GM12875 (cell line): ENCODE measurements around the gene GPATCH8.
"Not testable (repeated sequence)": the region's sequence is repeated elsewhere in the genome, so short reads cannot be mapped to it uniquely, and the experiment has no call there.

Experiments used
- H3K4me3 ChIP-seq: one replicate; pipeline ENCODE4 v1.5.1; 2011; ENCODE audit warnings: low read depth, low read length, control low read depth
- CTCF ChIP-seq: IDR thresholded peaks from 2 replicates; pipeline ENCODE4 v1.5.1; 2011; ENCODE audit warnings: low read depth, mild to moderate bottlenecking, control low read depth, inconsistent platforms, low read length, moderate library complexity, borderline replicate concordance; ENCODE audit not compliant: insufficient read depth

Gene GPATCH8

GRCh38 chr17:44523672-44523972, 20.4 kb upstream of the GPATCH8 start:
- TF ChIP-seq CTCF, result no peak
- H3K4me3 ChIP-seq, result no peak overlapping the region

- H3K4me3 ChIP-seq, result no peak overlapping the region
- peak; percentile 82 for TF ChIP-seq CTCF
These were observed 19.9 kb upstream of the GPATCH8 start for GRCh38 chr17:44522883-44523671.

DNA sequence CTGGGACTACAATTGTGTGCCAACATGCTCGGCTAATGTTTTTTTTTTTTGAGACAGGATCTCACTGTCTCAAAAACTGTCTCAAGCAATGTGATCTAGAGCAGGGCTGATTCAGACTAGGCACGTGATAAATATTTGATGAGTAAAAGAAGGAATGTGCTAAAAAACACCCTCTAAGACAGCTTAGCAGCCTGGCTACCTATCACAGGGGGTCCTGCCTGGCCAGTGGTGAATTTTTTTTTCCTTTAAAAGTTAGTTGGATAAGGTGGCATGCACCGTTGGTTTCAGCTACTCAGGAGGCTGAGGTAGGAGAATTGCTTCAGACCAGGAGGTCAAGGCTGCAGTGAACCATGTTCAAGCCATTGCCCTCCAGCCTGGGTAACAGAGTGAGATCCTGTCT, 14.8 kb upstream of the GPATCH8 start:
- no peak for TF ChIP-seq CTCF
- no peak overlapping the region for H3K4me3 ChIP-seq

- H3K4me3 ChIP-seq, result not testable (repeated sequence)
These were observed 8.3 kb upstream of the GPATCH8 start for GRCh38 chr17:44511241-44512134.

GRCh38 chr17:44506939-44507604, 3.9 kb upstream of the GPATCH8 start:
- not testable (repeated sequence) for H3K4me3 ChIP-seq

GRCh38 chr17:44502598-44503146, 534 bp downstream of the GPATCH8 start:
- H3K4me3 ChIP-seq, result peak overlapping the region; percentile 92
- TF ChIP-seq CTCF, result no peak

GRCh38 chr17:44501866-44502375, 1.3 kb downstream of the GPATCH8 start:
- H3K4me3 ChIP-seq, result peak overlapping the region; percentile 92
- no peak for TF ChIP-seq CTCF
